SK-N-SH (cell line): ENCODE measurements around the gene CCNF. TPM values are rescaled to one million over a fixed set of nuclear protein-coding genes. Genes with fewer than 3 reads are reported as not detected.

Experiments
- CTCF ChIA-PET: fragments of 300-600, 350-600 bp; formaldehyde crosslinking; extraction: SDS; loops from one replicate; lab custom pipeline; 2021; lab: Yijun Ruan, JAX
- POLR2A ChIA-PET: fragments of 350-600 bp; sonication (Branson Sonifier 250); formaldehyde crosslinking; extraction: SDS; loops from one replicate; lab custom pipeline; 2020; ENCODE audit warnings: antibody characterized with exemption, inconsistent platforms; lab: Yijun Ruan, JAX
- DNase-seq: peaks from one replicate; pipeline ENCODE4 v3.0.0; 2012
- H2AFZ ChIP-seq: fragments of 200-600 bp; sonication (generic); 2 replicates; pipeline ENCODE4 v1.8.1; 2016; ENCODE audit warnings: antibody characterized with exemption, mild to moderate bottlenecking, low read depth
- H3F3A ChIP-seq: fragments of 200-600 bp; sonication (generic); replicated peaks from 2 replicates; pipeline ENCODE3; 2016; ENCODE audit warnings: antibody characterized with exemption, mild to moderate bottlenecking; ENCODE audit not compliant: insufficient read depth
- H3K27ac ChIP-seq, 2 experiments: fragments of 200-500 bp in 1 of 2; fragments of 200-600 bp in 1 of 2; sonication (Bioruptor generic) in 1 of 2; sonication (generic), shearing (Covaris generic) in 1 of 2; 2 replicates each; pipeline versions ENCODE4 v1.5.1 to v1.6.1; 2014 to 2016; ENCODE audit warnings: low read depth in 2 of 2, inconsistent platforms in 1 of 2, low read length in 1 of 2, mild to moderate bottlenecking in 1 of 2, mixed read lengths in 1 of 2
- H3K27me3 ChIP-seq: fragments of 200-600 bp; sonication (generic), shearing (Covaris generic); 2 replicates; pipeline ENCODE4 v1.6.1; 2016; ENCODE audit warnings: mixed run types; ENCODE audit not compliant: insufficient read depth
- H3K36me3 ChIP-seq, 2 experiments: fragments of 200-500 bp in 1 of 2; fragments of 200-600 bp in 1 of 2; sonication (Bioruptor generic) in 1 of 2; sonication (generic) in 1 of 2; replicated peaks in 1 of 2; 2 replicates each; pipeline versions ENCODE3 to v1.5.1; 2014 to 2016; ENCODE audit warnings: low read length in 1 of 2, mild to moderate bottlenecking in 1 of 2; ENCODE audit not compliant: insufficient read depth in 2 of 2, control insufficient read depth in 1 of 2
- H3K4me1 ChIP-seq, 2 experiments: fragments of 200-500 bp in 1 of 2; fragments of 200-600 bp in 1 of 2; sonication (Bioruptor generic) in 1 of 2; sonication (generic), shearing (Covaris generic) in 1 of 2; 2 replicates each; pipeline versions ENCODE4 v1.5.1 to v1.6.1; 2014 to 2016; ENCODE audit warnings: low read depth in 1 of 2, low read length in 1 of 2, mixed run types in 1 of 2; ENCODE audit not compliant: insufficient read depth in 2 of 2, control insufficient read depth in 1 of 2
- H3K4me2 ChIP-seq: fragments of 200-600 bp; sonication (generic), shearing (Covaris generic); 2 replicates; pipeline ENCODE4 v1.6.1; 2017; ENCODE audit warnings: mixed run types
- H3K4me3 ChIP-seq, 2 experiments: fragments of 200-500 bp in 1 of 2; fragments of 200-600 bp in 1 of 2; sonication (Bioruptor generic) in 1 of 2; sonication (generic), shearing (Covaris generic) in 1 of 2; 2 replicates each; pipeline versions ENCODE4 v1.5.1 to v1.8.1; 2014 to 2016; ENCODE audit warnings: low read depth in 2 of 2, inconsistent platforms in 1 of 2, low read length in 1 of 2, mild to moderate bottlenecking in 1 of 2, mixed read lengths in 1 of 2, moderate library complexity in 1 of 2
- H3K79me2 ChIP-seq: fragments of 200-600 bp; sonication (generic); 2 replicates; pipeline ENCODE4 v1.8.1; 2017; ENCODE audit warnings: mild to moderate bottlenecking; ENCODE audit not compliant: insufficient read depth
- H3K9ac ChIP-seq: fragments of 200-600 bp; sonication (generic); 2 replicates; pipeline ENCODE4 v1.6.1; 2017; ENCODE audit warnings: mixed run types
- H3K9me2 ChIP-seq: fragments of 200-600 bp; sonication (generic); 2 replicates; pipeline ENCODE4 v1.6.1; 2017; ENCODE audit warnings: mixed run types
- H3K9me3 ChIP-seq: fragments of 200-600 bp; sonication (generic); 2 replicates; pipeline ENCODE4 v1.6.1; 2017; ENCODE audit warnings: mixed run types, mild to moderate bottlenecking, moderate library complexity
- H4K20me1 ChIP-seq: fragments of 200-600 bp; sonication (generic); 2 replicates; pipeline ENCODE4 v1.6.1; 2017; ENCODE audit warnings: mild to moderate bottlenecking, mixed run types; ENCODE audit not compliant: insufficient read depth
- CHD2 ChIP-seq: fragments of 150-350 bp; IDR thresholded peaks from 2 replicates; pipeline ENCODE4 v1.6.1; 2018; ENCODE audit warnings: low read length; ENCODE audit not compliant: partially characterized antibody
- CTCF ChIP-seq: fragments of 200-600 bp; sonication (generic); IDR thresholded peaks from 2 replicates; pipeline ENCODE4 v1.6.1; 2017; ENCODE audit warnings: antibody characterized with exemption, mild to moderate bottlenecking, moderate library complexity
- FOSL2 ChIP-seq: IDR thresholded peaks from 2 replicates; pipeline ENCODE4 v1.4.0; 2012; ENCODE audit warnings: low read depth, mild to moderate bottlenecking, moderate library complexity, borderline replicate concordance
- GATA2 ChIP-seq: sonication (generic); formaldehyde crosslinking; IDR thresholded peaks from 2 replicates; pipeline ENCODE4 v1.5.0; 2020; ENCODE audit warnings: mild to moderate bottlenecking, missing genetic modification reagents
- JUND ChIP-seq: IDR thresholded peaks from 2 replicates; pipeline ENCODE4 v1.4.0; 2012
- SIN3A ChIP-seq: IDR thresholded peaks from 2 replicates; pipeline ENCODE4 v1.6.1; 2012; ENCODE audit warnings: low read depth, mild to moderate bottlenecking, low read length, moderate library complexity, borderline replicate concordance
- SMC3 ChIP-seq: IDR thresholded peaks from 2 replicates; pipeline ENCODE4 v1.6.1; 2012; ENCODE audit warnings: low read depth, low read length, improper control_type of control experiment
- USF1 ChIP-seq: IDR thresholded peaks from 2 replicates; pipeline ENCODE4 v1.4.0; 2012; ENCODE audit warnings: low read depth, borderline replicate concordance
- ZBTB33 ChIP-seq: IDR thresholded peaks from 2 replicates; pipeline ENCODE4 v1.4.0; 2012; ENCODE audit warnings: low read depth, borderline replicate concordance
- WGBS: methylation state at CpG from one replicate; pipeline ENCODE4 v1.1.6; 2017; ENCODE audit warnings: low lambda C conversion rate; 5-methylcytosine and 5-hydroxymethylcytosine counted together
- polyA plus RNA-seq, 3 experiments: library from polyadenylated mRNA; depleted of rRNA; stranded (reverse); fragments of >200 nt; gene quantifications; 2 replicates each; pipeline ENCODE4 v1.2.3, GENCODE V29; 2012

The CCNF gene
- polyA plus RNA-seq, 1 of the 3 experiments (the other 2 are of a cell fraction): 4.6 TPM

DNA sequence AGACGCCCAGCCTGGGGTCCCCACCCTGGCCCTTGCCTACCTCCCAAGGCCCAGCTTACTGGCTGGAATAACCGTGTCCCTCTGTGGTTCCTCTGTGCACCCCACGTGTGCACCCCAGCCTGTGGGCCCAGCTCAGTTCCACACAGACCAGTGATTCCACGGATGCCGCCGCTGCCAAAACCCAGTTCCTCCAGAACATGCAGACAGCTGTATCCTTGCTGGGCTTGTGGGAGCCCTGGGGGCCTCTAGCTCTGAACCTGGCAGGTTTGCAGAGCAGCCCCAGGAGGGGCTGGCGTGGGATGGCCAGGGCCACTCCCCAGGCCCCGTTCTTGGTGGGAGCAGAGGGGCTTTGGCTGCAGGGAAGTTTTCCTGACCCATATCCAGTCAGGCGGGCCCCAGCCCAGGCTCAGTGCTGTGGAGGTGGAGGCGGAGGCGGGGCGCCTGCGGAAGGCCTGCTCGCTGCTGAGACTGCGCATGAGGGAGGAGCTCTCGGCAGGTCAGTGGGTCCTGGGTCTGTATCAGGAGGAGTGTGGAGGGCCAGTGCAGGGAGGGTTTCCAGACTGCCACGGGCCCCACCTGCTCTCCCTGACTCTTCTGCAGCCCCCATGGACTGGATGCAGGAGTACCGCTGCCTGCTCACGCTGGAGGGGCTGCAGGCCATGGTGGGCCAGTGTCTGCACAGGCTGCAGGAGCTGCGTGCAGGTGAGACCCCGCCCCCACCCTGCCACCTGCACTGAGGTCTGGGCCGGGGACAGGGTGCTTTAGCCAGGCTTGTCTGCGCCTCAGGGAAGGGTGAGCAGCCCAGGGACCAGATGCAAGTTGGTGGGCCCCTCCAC, 33.0 kb downstream of the CCNF start:
- TF ChIP-seq GATA2: no peak
- no peak for TF ChIP-seq USF1
- no peak for TF ChIP-seq SMC3
- TF ChIP-seq FOSL2: no peak
- TF ChIP-seq CTCF: no peak
- TF ChIP-seq CHD2: no peak
- TF ChIP-seq ZBTB33: no peak
- 87% methylated on average over 11 of the region's 23 CpGs for WGBS

GRCh38 chr16:2464333-2464732, 35.1 kb downstream of the CCNF start:
- ChIA-PET CTCF (no interaction called here), POLR2A (interaction anchor here (0.6 kb wide), 1 partner anchor 34 kb away, joined by 3 read pairs; no protein-coding TSS in a partner anchor)
- 88% methylated on average over 6 of the region's 12 CpGs for WGBS
- no peaks in the 10 kb centered on the region for H3K36me3 ChIP-seq
- no peaks in the 10 kb centered on the region for H3K9me3 ChIP-seq
- H3F3A ChIP-seq: peaks cover 9% of the 10 kb centered on the region
- peaks cover 14% of the 10 kb centered on the region; the same call in 1 of the 2 replicates for H3K79me2 ChIP-seq
- no peak overlapping the region for H3K4me3 ChIP-seq
- no peak overlapping the region for H3K27ac ChIP-seq
- H2AFZ ChIP-seq: no peak overlapping the region
- H3K4me1 ChIP-seq: peaks cover 15 to 40% of the 10 kb centered on the region in 2 experiments; a peak in 3 of 4 replicates
- H3K4me2 ChIP-seq: no peak overlapping the region
- no peak overlapping the region for H3K9ac ChIP-seq
- TF ChIP-seq SIN3A: no peak
- no peak for TF ChIP-seq CTCF
- no peak for TF ChIP-seq JUND
- no peaks in the 10 kb centered on the region for H3K9me2 ChIP-seq
- no peaks in the 10 kb centered on the region for H4K20me1 ChIP-seq
- no peaks in the 10 kb centered on the region for H3K27me3 ChIP-seq
- DNase-seq: no peak

More for the DNA sequence above, 33.0 kb downstream of the CCNF start:
- POLR2A ChIA-PET: no interaction called here
- H2AFZ ChIP-seq: no peak overlapping the region
- peaks cover 19% of the 10 kb centered on the region for H3F3A ChIP-seq
- no peaks in the 10 kb centered on the region for H3K27me3 ChIP-seq
- no peak for DNase-seq
- no peaks in the 10 kb centered on the region for H3K36me3 ChIP-seq
- no peaks in the 10 kb centered on the region for H3K9me3 ChIP-seq
- no peaks in the 10 kb centered on the region for H4K20me1 ChIP-seq
- no peaks in the 10 kb centered on the region for H3K9me2 ChIP-seq
- H3K4me2 ChIP-seq: no peak overlapping the region
- H3K79me2 ChIP-seq: peaks cover 14% of the 10 kb centered on the region; the same call in 1 of the 2 replicates
- peaks cover 9 to 29% of the 10 kb centered on the region in 2 experiments; a peak in 2 of 4 replicates for H3K4me1 ChIP-seq
- CTCF ChIA-PET: interaction anchor here (1.5 to 4.8 kb wide), 2 partner anchors 39 to 122 kb away, joined by 7 to 27 read pairs; partner anchors contain the start of gene ABCA3
- no peak overlapping the region for H3K4me3 ChIP-seq
- H3K9ac ChIP-seq: no peak overlapping the region
- no peak overlapping the region for H3K27ac ChIP-seq
